H9 (cell line): Measurements from ENCODE around the gene PHOSPHO1. TPM values are rescaled to one million over a fixed set of nuclear protein-coding genes. Genes with fewer than 3 reads are reported as not detected.
A peak's percentile ranks its signal among the peaks of the same experiment; 100 is the strongest.

Experiments used
- DNase-seq: peaks from one replicate; pipeline ENCODE4 v3.0.0-alpha.2; 2017
- H2AFZ ChIP-seq: one replicate; pipeline ENCODE4 v1.6.1; 2013; ENCODE audit warnings: mild to moderate bottlenecking, low read length, control low read depth, moderate library complexity
- H2AK5ac ChIP-seq: 2 replicates; pipeline ENCODE4 v1.6.1; 2013; ENCODE audit warnings: low read length, control low read depth, mixed read lengths; ENCODE audit not compliant: insufficient read length
- H2BK120ac ChIP-seq: one replicate; pipeline ENCODE4 v1.6.1; 2013; ENCODE audit warnings: low read depth, mild to moderate bottlenecking, low read length, control low read depth, inconsistent platforms; ENCODE audit not compliant: poor library complexity, severe bottlenecking
- H2BK12ac ChIP-seq: 2 replicates; pipeline ENCODE4 v1.6.1; 2013; ENCODE audit warnings: low read length, control low read depth, mixed read lengths, low read depth; ENCODE audit not compliant: insufficient read length
- H2BK15ac ChIP-seq: 2 replicates; pipeline ENCODE4 v1.6.1; 2013; ENCODE audit warnings: low read depth, low read length, control low read depth
- H2BK20ac ChIP-seq: one replicate; pipeline ENCODE4 v1.6.1; 2013; ENCODE audit warnings: low read depth, mild to moderate bottlenecking, low read length, control low read depth, inconsistent platforms; ENCODE audit not compliant: poor library complexity, severe bottlenecking
- H2BK5ac ChIP-seq: 2 replicates; pipeline ENCODE4 v1.6.1; 2013; ENCODE audit warnings: low read length, control low read depth, mixed read lengths; ENCODE audit not compliant: insufficient read length
- H3K14ac ChIP-seq: 2 replicates; pipeline ENCODE4 v1.6.1; 2013; ENCODE audit warnings: low read length, control low read depth; ENCODE audit not compliant: insufficient read depth
- H3K18ac ChIP-seq: 2 replicates; pipeline ENCODE4 v1.6.1; 2013; ENCODE audit warnings: low read depth, mild to moderate bottlenecking, mixed read lengths, low read length, control low read depth; ENCODE audit not compliant: insufficient read length
- H3K23ac ChIP-seq: 2 replicates; pipeline ENCODE4 v1.6.1; 2013; ENCODE audit warnings: low read length, control low read depth, mixed read lengths, low read depth; ENCODE audit not compliant: insufficient read length
- H3K23me2 ChIP-seq: 2 replicates; pipeline ENCODE4 v1.6.1; 2013; ENCODE audit warnings: low read depth, mild to moderate bottlenecking, mixed read lengths, low read length, control low read depth; ENCODE audit not compliant: insufficient read length, poor library complexity, severe bottlenecking
- H3K27ac ChIP-seq: 2 replicates; pipeline ENCODE4 v1.5.1; 2013; ENCODE audit warnings: low read length, control low read depth, mixed read lengths, low read depth; ENCODE audit not compliant: insufficient read length
- H3K27me3 ChIP-seq: 2 replicates; pipeline ENCODE4 v1.6.1; 2013; ENCODE audit warnings: low read length, control low read depth, inconsistent platforms; ENCODE audit not compliant: insufficient read depth
- H3K4ac ChIP-seq: 2 replicates; pipeline ENCODE4 v1.6.1; 2013; ENCODE audit warnings: low read depth, mild to moderate bottlenecking, control low read depth, inconsistent platforms, low read length, moderate library complexity
- H3K4me1 ChIP-seq: 2 replicates; pipeline ENCODE4 v1.6.1; 2013; ENCODE audit warnings: low read length, control low read depth, inconsistent platforms; ENCODE audit not compliant: insufficient read depth
- H3K4me2 ChIP-seq: 2 replicates; pipeline ENCODE4 v1.6.1; 2013; ENCODE audit warnings: low read length, control low read depth, mixed read lengths; ENCODE audit not compliant: insufficient read length, insufficient read depth
- H3K56ac ChIP-seq: 2 replicates; pipeline ENCODE4 v1.6.1; 2013; ENCODE audit warnings: low read depth, mild to moderate bottlenecking, mixed read lengths, low read length, control low read depth; ENCODE audit not compliant: insufficient read length
- H3K79me1 ChIP-seq: 2 replicates; pipeline ENCODE4 v1.6.1; 2013; ENCODE audit warnings: low read depth, mild to moderate bottlenecking, moderate library complexity, low read length, control low read depth, inconsistent platforms; ENCODE audit not compliant: insufficient read depth, poor library complexity, severe bottlenecking
- H3K79me2 ChIP-seq: 2 replicates; pipeline ENCODE4 v1.6.1; 2013; ENCODE audit warnings: low read length, control low read depth, inconsistent platforms; ENCODE audit not compliant: insufficient read depth
- H3K9ac ChIP-seq: 2 replicates; pipeline ENCODE4 v1.6.1; 2013; ENCODE audit warnings: low read length, control low read depth, mixed read lengths; ENCODE audit not compliant: insufficient read length; ENCODE audit errors: extremely low read depth
- H3K9me3 ChIP-seq: one replicate; pipeline ENCODE4 v1.6.1; 2013; ENCODE audit warnings: low read depth, low read length, inconsistent platforms; ENCODE audit not compliant: control insufficient read depth
- H3T11ph ChIP-seq: one replicate; pipeline ENCODE4 v1.6.1; 2013; ENCODE audit warnings: mild to moderate bottlenecking, low read length, control low read depth, inconsistent platforms
- H4K20me1 ChIP-seq: one replicate; pipeline ENCODE4 v1.6.1; 2013; ENCODE audit not compliant: control insufficient read depth, insufficient read length, insufficient read depth
- H4K5ac ChIP-seq: 2 replicates; pipeline ENCODE4 v1.6.1; 2013; ENCODE audit warnings: low read depth, mild to moderate bottlenecking, mixed read lengths, low read length, control low read depth; ENCODE audit not compliant: insufficient read length
- H4K8ac ChIP-seq: replicated peaks from 2 replicates; pipeline ENCODE4 v1.6.1; 2013; ENCODE audit warnings: low read length, control low read depth, mixed read lengths, low read depth; ENCODE audit not compliant: insufficient read length
- H4K91ac ChIP-seq: 2 replicates; pipeline ENCODE4 v1.6.1; 2013; ENCODE audit warnings: low read depth, mild to moderate bottlenecking, moderate library complexity, mixed read lengths, low read length, control low read depth; ENCODE audit not compliant: insufficient read length
- H3K27ac Mint-ChIP-seq, 3 experiments: 2 replicates in 2 of 3; 3 replicates in 1 of 3; pipeline ENCODE4 v1.8.0; 2020 to 2021; ENCODE audit warnings: mixed read lengths in 3 of 3, mild to moderate bottlenecking in 1 of 3, moderate library complexity in 1 of 3
- H3K27me3 Mint-ChIP-seq: 2 replicates; pipeline ENCODE4 v1.8.0; 2021; ENCODE audit warnings: low read depth, mild to moderate bottlenecking, moderate library complexity, mixed read lengths
- H3K36me3 Mint-ChIP-seq, 3 experiments: 2 replicates in 2 of 3; 3 replicates in 1 of 3; pipeline ENCODE4 v1.8.0; 2020 to 2021; ENCODE audit warnings: low read depth in 3 of 3, mixed read lengths in 3 of 3; ENCODE audit not compliant: insufficient read depth in 1 of 3
- H3K4me1 Mint-ChIP-seq, 2 experiments: 2 replicates each; pipeline ENCODE4 v1.8.0; 2020; ENCODE audit warnings: mixed read lengths in 2 of 2
- H3K4me3 Mint-ChIP-seq, 2 experiments: 2 replicates in 1 of 2; 3 replicates in 1 of 2; pipeline ENCODE4 v1.8.0; 2020 to 2021; ENCODE audit warnings: mild to moderate bottlenecking in 2 of 2, mixed read lengths in 2 of 2, moderate library complexity in 1 of 2
- H3K9me3 Mint-ChIP-seq, 2 experiments: 2 replicates in 1 of 2; 3 replicates in 1 of 2; pipeline ENCODE4 v1.8.0; 2020; ENCODE audit warnings: mild to moderate bottlenecking in 2 of 2, mixed read lengths in 2 of 2, moderate library complexity in 1 of 2
- WGBS: extraction: QIAGEN DNeasy Blood & Tissue Kit; methylation state at CpG from one replicate; pipeline ENCODE4 v1.1.7; 2013; ENCODE audit warnings: missing lambda C conversion rate, low lambda C conversion rate, mixed read lengths; ENCODE audit not compliant: insufficient read length; ENCODE audit errors: extremely low coverage; 5-methylcytosine and 5-hydroxymethylcytosine counted together
- total RNA-seq: library from RNA; stranded (reverse); gene quantifications from 2 replicates; pipeline ENCODE4 v1.2.1, GENCODE V29; 2021
- TF ChIP-seq, protein P1 (sequence below): fragments of 200-600 bp; sonication (generic); conservative IDR thresholded peaks from 3 replicates; pipeline ENCODE4 v1.8.0; 2021; ENCODE audit warnings: antibody characterized with exemption, mild to moderate bottlenecking

The PHOSPHO1 gene
- total RNA-seq, 1 experiment from 2014 or later: 0.63 TPM

DNA sequence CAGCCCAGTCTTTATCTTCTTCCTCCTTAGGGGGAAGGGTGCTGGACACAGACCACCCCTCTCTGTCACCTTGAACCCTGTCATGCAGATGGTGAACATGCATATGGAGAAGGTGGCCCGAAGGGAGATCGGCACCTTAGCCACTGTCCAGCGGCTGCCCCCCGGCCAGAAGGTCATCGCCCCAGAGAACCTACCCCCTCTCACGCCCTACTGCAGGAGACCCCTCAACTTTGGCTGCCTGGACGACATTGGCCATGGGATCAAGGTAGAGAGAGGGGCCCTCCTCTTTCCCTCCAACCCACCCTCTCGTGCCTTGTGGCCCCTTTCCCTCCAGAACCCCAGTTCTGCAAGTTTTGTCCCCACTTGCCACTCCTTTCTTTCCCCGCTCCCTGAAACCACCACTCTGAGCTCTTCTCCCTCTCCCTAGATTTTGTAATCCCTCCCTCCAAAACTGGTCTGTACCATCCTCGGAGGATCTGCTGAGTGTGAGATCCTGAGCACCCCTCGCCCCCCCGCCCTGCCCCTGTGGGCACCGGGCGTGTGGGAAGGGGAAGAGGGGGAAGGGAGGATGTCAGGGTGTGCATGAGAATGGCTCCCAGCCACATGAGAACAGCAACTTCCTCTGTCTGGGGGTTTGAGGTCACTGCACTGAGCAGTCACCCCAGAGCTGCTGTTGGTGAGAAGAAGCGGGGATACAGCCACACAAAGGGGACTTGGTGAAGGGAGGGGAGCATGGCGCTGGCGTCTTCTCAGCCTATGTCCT lies 12.8 kb downstream of the PHOSPHO1 start:
- Mint-ChIP-seq H3K4me3 (peak overlapping the region in 1 of 2 experiments; percentile 34; a peak in 1 of 5 replicates), H3K4me1 (peaks cover 22 to 24% of the 10 kb centered on the region in 2 experiments), H3K27me3 (peaks cover 26% of the 10 kb centered on the region), H3K9me3 (no peaks in the 10 kb centered on the region), H3K27ac (peak overlapping the region in 1 of 3 experiments; percentile 60; a peak in 1 of 7 replicates), H3K36me3 (no peaks in the 10 kb centered on the region; a peak in 1 of 7 replicates)
- H3K4me1 ChIP-seq: 0 out of 2 replicates have a peak, but pooled peaks cover 2% of the 10 kb centered on the region
- no peak overlapping the region for H2BK12ac ChIP-seq
- no peak overlapping the region for H2BK20ac ChIP-seq
- H2BK120ac ChIP-seq: no peak overlapping the region
- H2AFZ ChIP-seq: no peak overlapping the region
- no CpG with 5 or more reads among the region's 17 CpGs for WGBS
- no peak overlapping the region for H3K18ac ChIP-seq
- H4K20me1 ChIP-seq: no peaks in the 10 kb centered on the region
- no peak overlapping the region for H3K14ac ChIP-seq
- H2BK5ac ChIP-seq: no peak overlapping the region
- H3K23ac ChIP-seq: no peak overlapping the region
- H3K27me3 ChIP-seq: no peaks in the 10 kb centered on the region
- no peaks in the 10 kb centered on the region for H3K79me1 ChIP-seq
- DNase-seq: no peak
- H4K8ac ChIP-seq: no peak overlapping the region
- no peaks in the 10 kb centered on the region for H3K9me3 ChIP-seq
- TF ChIP-seq, protein P1, sequence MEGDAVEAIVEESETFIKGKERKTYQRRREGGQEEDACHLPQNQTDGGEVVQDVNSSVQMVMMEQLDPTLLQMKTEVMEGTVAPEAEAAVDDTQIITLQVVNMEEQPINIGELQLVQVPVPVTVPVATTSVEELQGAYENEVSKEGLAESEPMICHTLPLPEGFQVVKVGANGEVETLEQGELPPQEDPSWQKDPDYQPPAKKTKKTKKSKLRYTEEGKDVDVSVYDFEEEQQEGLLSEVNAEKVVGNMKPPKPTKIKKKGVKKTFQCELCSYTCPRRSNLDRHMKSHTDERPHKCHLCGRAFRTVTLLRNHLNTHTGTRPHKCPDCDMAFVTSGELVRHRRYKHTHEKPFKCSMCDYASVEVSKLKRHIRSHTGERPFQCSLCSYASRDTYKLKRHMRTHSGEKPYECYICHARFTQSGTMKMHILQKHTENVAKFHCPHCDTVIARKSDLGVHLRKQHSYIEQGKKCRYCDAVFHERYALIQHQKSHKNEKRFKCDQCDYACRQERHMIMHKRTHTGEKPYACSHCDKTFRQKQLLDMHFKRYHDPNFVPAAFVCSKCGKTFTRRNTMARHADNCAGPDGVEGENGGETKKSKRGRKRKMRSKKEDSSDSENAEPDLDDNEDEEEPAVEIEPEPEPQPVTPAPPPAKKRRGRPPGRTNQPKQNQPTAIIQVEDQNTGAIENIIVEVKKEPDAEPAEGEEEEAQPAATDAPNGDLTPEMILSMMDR: no peak
- H3K56ac ChIP-seq: no peak overlapping the region
- no peak overlapping the region for H4K91ac ChIP-seq
- no peak overlapping the region for H4K5ac ChIP-seq
- no peak overlapping the region for H2BK15ac ChIP-seq
- no peak overlapping the region for H3K9ac ChIP-seq
- no peaks in the 10 kb centered on the region for H3K23me2 ChIP-seq
- H3T11ph ChIP-seq: no peak overlapping the region
- no peaks in the 10 kb centered on the region for H3K79me2 ChIP-seq
- H3K4me2 ChIP-seq: no peak overlapping the region
- H2AK5ac ChIP-seq: no peak overlapping the region
- H3K4ac ChIP-seq: no peak overlapping the region
- no peak overlapping the region for H3K27ac ChIP-seq
